Esophagus muscularis mucosa (tissue), 3 donors: Measurements from ENCODE around the gene QPCTL.
A peak's percentile ranks its signal among the peaks of the same experiment; 100 is the strongest.

Source experiments
- POLR2A ChIP-seq: fragments of 450-650 bp; IDR thresholded peaks from one replicate; pipeline ENCODE4 v1.6.1; 2017; ENCODE audit warnings: antibody characterized with exemption, moderate library complexity, mild to moderate bottlenecking, low read depth
- TF ChIP-seq, protein P1 (sequence below), 3 experiments: fragments of 200-600 bp in 2 of 3; fragments of 450-650 bp in 1 of 3; sonication (generic) in 2 of 3; IDR thresholded peaks; one replicate each; pipeline ENCODE4 v1.5.1; 2017 to 2019; ENCODE audit warnings: antibody characterized with exemption in 3 of 3, mild to moderate bottlenecking in 2 of 3, moderate library complexity in 1 of 3

DNA sequence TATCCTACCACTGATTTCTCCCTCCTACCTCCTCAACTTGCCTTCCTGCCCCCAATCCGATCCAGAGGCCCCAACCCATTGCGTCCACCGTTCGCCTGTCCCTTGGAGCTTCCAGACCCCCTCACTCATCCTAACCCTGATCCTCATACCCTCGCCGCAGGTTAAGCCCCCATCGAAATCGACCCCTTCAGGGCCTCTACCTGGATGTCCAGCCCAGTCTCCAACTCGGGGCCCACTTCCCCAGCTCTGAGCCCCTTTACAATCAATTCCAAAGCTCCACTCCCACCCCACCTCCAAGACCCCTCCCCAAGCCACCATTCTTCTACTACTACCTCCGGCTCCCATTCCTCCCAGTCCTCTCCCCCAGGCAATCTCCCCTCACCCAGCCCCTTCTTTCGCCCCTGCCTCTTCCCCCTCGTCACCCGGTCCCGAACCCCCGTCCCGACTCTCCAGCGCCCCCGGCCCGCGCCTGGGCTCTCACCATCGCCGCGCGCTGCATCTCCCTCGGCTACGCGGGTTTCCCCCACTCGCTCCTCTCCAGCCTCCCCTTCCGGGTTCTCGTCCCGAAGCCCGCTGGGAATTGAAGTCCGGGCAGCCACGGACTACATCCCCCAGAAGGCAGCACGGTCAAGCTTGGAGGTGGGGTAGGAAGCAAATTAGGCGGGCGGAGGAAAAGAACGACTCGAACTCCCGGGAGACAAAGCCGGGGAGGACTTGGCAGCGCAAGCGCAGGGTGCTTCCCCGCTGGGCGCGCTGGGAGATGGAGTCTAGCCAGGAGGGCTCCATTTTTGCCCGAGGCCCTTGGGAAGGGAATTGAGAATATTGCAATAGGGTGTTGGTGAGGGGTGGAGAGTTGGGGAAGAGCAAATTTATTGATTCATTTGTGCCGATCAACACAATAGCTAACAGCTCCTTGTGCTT, 38.2 kb downstream of the QPCTL start, which contains the start of gene FBXO46:
- TF ChIP-seq, protein P1, sequence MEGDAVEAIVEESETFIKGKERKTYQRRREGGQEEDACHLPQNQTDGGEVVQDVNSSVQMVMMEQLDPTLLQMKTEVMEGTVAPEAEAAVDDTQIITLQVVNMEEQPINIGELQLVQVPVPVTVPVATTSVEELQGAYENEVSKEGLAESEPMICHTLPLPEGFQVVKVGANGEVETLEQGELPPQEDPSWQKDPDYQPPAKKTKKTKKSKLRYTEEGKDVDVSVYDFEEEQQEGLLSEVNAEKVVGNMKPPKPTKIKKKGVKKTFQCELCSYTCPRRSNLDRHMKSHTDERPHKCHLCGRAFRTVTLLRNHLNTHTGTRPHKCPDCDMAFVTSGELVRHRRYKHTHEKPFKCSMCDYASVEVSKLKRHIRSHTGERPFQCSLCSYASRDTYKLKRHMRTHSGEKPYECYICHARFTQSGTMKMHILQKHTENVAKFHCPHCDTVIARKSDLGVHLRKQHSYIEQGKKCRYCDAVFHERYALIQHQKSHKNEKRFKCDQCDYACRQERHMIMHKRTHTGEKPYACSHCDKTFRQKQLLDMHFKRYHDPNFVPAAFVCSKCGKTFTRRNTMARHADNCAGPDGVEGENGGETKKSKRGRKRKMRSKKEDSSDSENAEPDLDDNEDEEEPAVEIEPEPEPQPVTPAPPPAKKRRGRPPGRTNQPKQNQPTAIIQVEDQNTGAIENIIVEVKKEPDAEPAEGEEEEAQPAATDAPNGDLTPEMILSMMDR (IDR thresholded peaks at IDR 0.05), result peak in 1 of 3 experiments; percentile 28
- TF ChIP-seq POLR2A, result peak; percentile 63
